Measurements from ENCODE around the gene GOLGA6L10.
"Not testable (repeated sequence)": the region's sequence is repeated elsewhere in the genome, so short reads cannot be mapped to it uniquely, and the experiment has no call there.

Gene GOLGA6L10

DNA sequence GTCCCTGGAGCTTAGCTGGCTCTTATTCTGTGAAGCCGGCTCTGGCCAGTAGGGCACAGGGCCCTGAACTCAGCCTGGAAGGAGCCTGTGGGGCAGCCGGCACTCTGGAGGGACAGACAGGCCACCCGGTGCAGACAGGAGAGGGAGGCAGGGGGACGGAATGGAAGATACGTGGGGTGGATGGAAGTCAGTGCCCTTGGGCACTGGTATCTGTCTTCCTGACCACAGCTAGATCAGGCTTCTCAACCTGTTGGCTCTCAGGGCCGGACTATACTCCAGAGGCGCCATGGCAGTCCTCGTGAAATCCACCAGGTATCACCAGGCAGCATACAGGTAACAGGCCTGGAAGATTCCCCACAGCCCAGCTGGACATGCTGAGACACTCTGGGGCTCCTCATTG lies 10.7 kb downstream of the GOLGA6L10 start:
- DNase-seq: not testable (repeated sequence)

DNA sequence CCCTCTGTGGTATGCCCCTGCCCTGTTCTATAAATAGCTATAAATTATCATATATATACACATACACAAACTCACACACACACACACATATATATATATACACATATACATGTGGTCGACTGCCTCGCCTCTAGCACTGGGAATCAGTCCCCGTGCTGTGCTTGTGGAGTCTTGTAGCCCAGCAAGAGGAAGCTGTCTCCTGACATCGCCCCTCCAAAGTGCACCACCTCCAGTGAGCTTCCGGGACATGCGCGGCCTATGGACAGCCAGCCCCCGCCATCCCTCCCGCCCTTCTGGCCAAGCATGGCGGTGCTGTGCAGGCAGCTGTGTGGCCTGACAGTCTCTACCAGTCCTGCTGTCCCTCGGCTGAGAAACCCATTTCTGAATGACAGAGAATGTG lies 11.2 kb downstream of the GOLGA6L10 start:
- not testable (repeated sequence) for DNase-seq

DNA sequence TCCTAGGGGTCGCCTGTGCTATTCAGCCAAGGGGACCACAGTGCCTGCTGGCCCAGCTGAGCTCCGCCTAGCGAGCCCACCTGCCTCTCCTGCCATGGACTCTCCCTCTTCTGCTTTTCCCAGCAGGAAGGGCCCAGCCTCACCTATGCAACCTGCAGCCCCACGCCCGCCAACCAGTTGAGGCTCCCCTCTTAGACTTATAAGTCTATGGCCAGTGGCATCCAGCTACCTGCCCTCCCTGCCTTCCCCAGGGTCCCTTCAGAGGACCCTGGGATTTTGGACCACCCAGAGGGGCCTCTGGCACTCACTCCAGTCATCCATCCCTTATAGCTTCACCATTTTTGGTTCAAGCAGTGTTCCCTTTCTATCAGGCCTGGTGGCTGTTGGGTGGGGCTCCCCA lies 12.2 kb downstream of the GOLGA6L10 start:
- DNase-seq: not testable (repeated sequence)

DNA sequence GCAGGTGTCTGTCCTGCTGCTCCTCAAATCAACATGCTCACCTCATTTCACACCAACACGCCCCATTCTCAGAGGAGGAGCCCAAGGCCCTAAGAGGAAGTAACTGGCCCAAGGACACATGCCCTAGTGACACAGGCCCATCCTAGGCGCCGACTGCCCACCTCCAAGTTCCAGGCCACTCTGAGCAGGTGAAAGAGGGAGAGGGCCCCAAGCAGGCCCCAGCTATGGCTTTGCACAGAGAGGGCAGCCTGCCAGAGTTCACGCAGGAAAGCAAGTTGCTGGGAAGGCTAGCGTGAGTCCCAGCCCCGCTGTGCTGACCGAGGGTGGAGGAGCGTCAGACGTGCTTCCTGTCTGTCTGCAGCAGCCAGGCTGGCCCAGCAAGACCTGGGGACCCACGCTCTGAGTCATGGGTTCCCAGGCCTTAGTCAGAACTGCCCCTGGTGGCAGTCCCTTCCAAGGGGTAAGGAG lies 13.1 kb downstream of the GOLGA6L10 start:
- not testable (repeated sequence) for DNase-seq

DNA sequence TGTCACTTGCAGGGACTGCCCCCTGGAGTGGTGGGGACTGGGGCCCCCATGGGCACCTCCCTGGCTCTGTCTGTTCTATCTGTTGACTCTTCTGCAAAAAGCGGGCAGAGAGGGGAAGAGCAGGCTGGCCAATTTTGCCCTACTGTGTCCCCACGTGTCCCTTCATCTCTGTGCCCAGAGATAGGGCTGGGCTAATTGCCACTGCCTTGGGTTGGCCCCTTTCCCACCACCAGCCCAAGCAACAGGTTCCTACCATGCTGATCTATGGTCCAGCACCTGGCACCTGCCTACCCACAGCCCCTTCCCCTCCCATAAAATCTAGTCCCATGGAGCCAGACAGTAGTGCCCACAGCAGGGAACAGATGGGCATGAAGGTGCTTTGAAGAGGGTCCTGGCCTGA lies 14.3 kb downstream of the GOLGA6L10 start:
- DNase-seq: not testable (repeated sequence)

DNA sequence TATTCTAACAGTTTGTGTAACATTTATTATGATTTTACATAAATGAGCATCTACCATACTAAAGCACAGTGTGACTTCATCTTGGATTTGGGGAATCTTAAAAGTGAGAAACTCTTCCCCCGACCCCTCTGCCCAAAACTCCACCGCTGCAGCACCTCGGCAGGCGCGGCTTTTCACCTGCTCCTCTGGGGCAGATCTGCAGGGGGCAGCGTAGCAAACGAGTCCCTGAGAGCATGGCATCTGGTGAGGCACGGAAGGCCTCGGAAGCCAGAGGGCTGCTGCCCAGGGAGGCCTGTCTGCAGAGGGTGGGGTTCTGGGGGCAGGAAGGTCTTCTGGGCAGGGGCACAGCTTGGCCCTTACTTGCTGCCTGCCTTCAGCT lies 14.7 kb downstream of the GOLGA6L10 start:
- DNase-seq: not testable (repeated sequence)

DNA sequence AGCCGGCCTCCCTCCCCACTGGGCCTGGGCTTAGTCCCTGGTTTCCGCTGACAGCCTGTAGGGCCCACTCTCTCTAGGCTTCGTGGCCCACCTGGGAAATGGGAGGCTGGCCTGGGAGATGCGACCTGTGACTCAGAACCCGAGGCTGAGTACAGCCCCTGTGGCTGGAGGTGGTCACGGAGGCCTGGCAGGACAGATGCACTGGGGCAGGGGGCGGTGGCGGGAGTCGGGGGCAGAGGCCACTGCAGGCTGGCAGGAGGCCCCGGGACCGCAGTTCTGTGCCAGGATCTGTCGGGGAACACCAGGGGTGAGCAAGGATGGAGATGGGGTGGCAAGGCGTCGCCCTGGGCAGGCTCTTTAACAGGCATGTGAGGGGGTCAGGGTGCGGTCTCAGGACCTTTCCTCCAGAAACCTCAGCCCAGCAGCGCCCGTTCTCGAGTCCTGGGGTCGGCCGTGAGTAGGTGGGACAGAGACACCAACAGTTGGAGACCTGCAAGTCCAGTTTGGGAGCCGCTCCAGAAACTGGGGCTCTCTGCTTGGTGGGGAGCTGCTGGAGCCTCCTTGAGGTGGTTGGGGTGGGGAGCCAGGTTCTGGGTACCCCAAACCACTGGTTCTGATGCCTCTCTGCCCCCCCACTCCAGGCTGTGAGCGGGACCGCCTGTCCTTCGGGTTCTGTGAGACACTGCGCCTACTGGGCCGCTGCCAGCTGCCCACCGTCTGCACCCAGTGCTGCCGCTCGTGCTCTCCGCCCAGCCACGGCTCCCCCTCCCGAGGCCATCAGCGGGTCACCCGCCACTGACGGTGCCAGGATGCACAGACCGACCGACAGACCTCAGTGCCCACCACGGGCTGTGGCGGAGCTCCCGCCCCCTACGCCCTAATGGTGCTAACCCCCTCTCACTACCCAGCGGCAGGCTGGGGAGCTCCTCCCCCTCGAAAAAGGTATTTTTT lies 15.4 kb downstream of the GOLGA6L10 start:
- not testable (repeated sequence) for DNase-seq

DNA sequence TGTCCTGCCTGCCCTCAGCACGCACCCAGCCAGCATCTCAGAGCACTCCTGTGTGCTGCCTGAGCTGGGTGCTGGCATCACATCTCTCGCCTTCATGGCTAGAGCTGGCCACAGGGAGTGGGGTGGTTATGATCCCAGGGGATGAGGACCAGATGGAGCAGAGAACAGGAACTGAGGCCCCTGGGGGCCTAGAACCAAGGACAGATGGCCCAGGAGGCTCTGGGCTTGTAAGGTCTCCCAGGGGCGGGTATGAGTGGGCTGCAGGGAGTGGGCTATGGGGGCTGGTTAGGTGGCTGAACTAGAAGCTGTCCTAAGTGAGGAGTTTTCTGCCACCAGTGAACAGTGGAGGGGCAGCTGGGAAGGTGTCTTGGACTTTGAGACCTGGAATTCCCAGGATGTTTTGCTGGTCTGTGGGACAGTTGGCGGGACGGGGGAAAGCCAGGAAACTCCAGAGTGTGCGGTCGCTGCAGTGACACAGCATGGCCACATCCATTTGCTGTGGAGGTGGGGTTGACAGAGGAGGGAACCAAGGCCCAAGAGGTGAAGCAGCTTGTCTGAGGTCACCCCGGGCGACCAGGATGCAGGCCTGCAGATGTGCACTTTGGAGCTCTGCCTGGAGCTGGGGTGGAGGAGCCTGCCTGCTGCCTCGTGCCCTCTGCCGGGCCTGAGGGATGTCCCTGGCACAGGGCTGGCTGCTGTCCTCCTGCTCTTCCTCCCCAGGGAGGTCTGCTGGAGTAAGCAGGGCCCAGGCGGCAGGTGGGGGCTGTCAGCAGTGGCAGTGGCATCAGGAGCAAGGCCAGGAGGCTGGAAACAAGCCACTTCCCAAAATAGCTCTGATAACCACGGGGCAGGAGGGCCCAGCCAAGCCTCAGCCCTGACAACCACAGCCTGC lies 16.3 kb downstream of the GOLGA6L10 start:
- not testable (repeated sequence) for DNase-seq

DNA sequence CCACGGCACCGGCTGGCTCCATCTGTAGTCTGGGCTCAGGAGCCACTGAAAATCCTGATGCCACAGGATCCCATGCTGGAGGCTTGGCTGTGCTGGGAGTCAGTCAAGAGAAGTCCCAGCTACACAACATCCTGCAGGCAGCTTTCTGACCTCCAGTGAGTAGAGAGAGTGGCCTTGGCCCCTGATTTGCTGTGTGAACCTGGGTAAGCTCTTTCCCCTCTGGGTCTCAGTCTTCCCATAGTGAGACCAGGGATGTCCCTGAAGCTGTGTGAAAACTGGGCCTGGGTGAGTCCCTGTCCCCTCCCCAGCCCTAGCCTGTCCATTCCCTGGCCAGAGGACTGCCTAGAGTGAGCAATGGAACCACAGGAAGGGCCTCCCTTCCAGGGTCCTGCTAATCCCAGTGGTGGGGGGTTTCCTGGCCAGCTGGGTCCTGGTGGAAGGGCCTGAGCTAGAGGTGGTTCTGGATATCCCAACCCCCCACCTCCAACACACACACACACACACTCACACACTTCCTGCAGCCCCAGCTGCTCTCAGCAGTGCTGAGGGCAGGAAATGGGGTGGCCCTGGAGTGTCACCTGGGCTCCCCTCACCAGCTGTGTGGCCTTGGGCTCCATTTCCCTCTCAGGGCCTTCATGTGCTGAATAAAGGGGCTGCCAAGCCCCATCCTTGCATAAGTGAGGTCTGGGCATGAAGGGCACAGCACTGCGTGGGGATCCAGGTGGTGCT lies 17.5 kb downstream of the GOLGA6L10 start:
- DNase-seq: not testable (repeated sequence)

DNA sequence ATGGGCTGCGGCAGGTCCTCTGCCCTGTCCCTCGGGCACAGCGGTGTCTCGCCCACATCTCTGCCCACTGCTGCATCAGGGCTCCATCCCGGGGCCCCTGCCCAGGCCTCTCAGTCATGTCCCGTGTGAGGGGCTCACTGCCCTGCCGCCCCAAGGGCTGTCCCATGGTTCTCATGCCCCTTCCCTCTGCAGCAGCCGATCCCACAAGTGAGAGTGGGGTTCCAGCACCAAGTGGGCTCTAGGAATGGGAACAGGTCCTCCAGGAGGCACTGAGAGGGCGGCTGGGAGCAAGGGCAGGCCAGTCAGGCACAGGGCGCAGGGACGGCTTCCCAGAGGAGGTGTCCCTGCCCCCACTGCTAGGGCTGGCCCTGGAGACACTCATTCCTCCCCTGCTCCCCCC lies 18.4 kb downstream of the GOLGA6L10 start:
- DNase-seq: not testable (repeated sequence)

DNA sequence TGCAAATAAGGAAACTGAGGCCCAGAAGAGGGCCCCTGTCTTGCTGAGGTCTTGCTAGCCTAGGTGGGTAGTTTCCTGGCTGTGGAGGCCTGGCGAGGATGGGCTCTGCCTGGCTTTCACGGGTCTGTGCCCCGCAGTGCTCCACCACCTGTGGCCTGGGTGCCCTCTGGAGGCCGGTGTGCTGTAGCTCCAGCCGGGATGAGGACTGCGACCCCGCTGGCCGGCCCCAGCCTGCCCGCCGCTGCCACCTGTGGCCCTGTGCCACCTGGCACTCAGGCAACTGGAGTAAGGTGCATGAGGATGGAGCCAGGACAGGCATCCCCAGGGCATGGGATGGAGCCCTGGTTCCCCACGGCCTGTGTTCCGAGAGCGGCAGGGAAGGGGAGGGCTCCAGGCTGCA lies 20.2 kb downstream of the GOLGA6L10 start:
- DNase-seq: not testable (repeated sequence)

DNA sequence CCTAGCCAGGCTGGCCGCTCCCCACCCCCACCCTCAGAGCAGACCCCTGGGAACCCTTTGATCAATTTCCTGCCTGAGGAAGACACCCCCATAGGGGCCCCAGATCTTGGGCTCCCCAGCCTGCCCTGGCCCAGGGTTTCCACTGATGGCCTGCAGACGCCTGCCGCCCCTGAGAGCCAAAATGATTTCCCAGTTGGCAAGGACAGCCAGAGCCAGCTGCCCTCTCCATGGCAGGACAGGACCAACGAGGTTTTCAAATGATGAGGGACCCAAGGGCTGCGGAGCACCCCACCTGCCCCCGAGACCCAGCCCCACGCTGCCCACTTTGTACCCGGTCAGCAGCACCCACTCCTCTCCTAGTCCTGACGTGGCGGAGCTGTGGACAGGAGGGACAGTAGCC lies 21.9 kb downstream of the GOLGA6L10 start:
- not testable (repeated sequence) for DNase-seq

DNA sequence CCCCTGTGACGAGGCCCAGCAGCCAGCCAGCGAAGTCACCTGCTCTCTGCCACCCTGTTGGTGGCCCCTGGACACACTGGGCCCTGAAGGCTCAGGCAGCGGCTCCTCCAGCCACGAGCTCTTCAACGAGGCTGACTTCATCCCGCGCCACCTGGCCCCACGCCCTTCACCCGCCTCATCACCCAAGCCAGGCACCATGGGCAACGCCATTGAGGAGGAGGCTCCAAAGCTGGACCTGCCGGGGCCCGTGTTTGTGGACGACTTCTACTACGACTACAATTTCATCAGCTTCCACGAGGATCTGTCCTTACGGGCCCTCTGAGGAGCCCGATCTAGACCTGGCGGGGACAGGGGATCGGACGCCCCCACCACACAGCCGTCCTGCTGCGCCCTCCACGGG lies 22.4 kb downstream of the GOLGA6L10 start:
- DNase-seq: not testable (repeated sequence)

DNA sequence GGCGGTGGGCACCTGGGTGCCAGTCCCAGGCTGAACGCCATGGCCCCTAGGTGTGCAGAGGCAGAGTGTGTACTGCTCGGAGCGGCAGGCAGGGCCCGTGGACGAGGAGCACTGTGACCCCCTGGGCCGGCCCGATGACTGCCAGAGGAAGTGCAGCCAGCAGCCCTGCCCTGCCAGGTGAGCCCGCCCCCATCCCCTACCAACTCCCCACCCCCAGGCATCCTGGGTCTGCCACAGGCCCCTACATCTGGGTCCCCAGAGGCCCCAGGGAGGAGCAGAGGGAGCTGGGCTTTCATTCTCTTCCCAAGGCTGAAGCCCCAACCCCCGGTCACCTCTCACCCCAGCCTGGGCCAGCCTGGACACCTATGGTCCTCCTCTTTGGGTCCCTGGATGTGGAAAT lies 23.6 kb downstream of the GOLGA6L10 start:
- not testable (repeated sequence) for DNase-seq

DNA sequence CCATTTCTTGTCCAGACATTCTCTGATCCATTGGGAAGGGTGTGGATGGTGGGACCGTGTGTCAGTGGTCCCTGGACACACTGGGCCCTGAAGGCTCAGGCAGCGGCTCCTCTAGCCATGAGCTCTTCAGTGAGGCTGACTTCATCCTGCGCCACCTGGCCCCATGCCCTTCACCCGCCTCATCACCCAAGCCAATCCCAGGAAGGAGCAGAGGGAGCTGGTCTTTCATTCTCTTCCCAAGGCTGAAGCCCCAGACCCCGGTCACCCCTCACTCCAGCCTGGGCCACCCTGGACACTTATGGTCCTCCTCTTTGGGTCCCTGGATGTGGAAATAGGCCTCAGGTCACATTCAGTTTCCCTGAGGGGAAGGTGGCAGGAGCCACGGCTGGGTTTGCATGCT lies 24.4 kb downstream of the GOLGA6L10 start:
- not testable (repeated sequence) for DNase-seq

DNA sequence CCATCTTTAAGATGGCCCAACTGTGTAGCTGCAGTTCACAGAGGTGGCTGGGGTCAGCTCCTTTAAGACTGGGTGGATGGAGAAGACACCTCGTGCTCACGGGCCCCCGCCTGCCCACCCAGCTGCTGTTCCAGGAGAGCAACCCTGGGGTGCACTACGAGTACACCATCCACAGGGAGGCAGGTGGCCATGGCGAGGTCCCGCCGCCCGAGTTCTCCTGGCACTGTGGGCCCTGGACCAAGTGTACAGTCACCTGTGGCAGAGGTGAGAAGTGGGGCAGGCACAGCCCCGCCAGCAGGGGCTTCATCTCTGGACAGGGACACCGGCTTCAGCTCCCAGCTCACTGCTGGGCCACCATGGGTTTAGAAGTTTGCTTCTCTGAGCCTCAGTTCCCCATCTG lies 26.8 kb downstream of the GOLGA6L10 start:
- not testable (repeated sequence) for DNase-seq

DNA sequence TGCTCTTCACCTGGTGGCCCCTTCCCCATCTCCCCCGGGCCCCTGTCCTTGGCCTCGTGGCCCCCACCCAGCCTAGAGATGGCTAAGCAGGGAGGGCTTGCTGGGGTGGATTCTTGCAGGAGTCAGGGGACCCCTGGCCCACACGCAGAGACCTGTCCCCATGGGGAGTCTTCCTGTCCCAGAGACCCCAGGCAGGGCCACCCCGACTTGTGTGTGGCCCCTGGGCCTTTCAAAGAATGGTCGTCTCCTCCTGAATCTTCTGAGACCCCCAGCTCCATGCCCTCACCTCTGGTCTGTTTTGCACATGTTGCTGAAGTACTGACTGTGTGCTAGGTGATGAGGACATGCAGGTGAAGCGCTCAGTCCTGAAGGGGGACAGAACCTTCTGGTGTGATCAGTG lies 28.4 kb downstream of the GOLGA6L10 start:
- DNase-seq: not testable (repeated sequence)

DNA sequence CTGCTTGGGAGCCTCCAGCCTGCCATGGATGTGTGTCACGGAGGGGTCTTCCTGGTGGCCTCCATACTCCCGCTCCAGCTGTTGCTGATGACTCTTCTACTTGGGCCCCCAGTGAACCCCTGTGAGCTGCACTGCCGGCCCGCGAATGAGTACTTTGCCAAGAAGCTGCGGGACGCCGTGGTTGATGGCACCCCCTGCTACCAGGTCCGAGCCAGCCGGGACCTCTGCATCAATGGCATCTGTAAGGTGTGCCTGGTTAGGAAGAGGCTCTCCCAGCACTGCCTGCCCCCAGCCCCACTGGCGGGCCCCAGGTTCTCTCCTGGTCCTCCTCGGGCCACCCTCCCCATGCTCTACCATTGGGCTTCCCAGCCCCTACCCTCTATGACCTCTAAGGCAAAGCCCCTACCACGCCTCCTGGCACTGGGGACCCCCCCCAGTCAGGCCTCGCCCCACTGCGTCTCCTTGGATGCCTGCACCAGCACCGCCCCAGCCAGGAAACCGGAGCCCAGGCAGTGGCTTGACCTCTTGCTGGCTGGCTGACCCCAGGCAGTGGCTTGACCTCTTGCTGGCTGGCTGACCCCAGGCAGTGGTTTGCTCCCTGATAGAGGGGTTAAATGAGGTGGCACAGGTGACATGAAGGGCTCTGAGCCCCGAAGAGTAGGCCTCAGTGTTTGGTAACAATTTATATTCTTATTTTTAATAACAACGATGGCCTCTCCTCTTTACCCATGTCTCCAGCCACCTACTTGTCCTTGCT lies 29.6 kb downstream of the GOLGA6L10 start:
- DNase-seq: not testable (repeated sequence)

DNA sequence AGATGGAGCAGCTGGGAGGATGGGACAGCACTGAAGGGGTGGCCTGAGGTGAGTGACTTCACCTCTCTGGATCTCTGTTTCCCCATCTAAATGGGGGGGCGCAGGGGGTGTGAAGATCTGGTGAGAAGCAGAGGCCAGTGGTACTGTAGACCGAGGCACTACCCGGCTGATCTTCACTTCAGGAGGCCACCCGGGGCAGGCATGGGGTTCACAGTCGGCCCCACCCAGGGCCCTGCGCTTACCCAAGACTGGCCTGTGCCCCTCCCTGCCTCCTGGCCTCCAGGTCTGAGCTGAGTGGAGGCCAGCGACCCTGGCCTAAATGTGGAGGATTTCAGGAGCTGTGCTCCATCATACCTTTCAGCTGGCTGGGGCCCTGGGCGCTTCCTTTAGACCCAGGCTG lies 31.0 kb downstream of the GOLGA6L10 start:
- not testable (repeated sequence) for DNase-seq

DNA sequence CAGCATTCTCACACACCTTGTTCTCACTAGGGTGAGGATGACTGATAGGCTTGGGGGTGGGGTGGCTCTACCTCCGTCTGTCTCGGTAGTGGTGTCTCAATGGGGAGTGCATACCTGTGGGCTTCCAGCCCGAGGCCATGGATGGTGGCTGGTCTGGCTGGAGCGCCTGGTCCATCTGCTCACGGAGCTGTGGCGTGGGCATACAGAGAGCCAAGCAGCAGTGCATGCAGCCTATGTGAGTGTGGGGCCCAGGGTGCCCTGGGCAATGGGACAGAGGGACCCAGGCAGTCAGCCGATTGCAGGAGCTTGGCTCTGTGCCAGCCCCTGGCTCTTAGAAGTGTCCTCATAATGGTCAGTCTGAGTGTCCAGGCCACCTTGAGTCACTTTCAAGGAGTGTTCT lies 31.8 kb downstream of the GOLGA6L10 start:
- not testable (repeated sequence) for DNase-seq

DNA sequence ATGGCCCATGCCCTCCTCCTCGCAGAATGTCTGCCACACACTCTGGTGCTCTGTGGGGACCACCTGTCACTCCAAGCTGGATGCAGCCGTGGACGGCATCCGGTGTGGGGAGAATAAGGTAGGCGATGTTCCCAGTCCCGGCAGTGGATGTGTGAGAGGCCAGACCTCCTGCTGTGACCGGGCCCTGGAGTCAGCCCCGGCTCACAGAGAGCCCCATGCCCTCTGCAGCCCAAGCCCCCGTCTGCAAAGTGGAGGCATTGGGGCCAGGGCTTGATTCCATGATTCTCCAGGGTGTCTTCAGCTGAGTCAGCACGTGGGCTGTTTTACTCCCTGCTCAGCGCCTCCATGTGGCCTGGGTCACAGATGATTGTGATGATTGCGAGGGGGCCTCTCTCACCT lies 32.2 kb downstream of the GOLGA6L10 start:
- DNase-seq: no peak
